HepG2 (cell line): ENCODE results near the gene C1orf115. TPM values are rescaled to one million over a fixed set of nuclear protein-coding genes. Genes with fewer than 3 reads are reported as not detected.

ENCODE experiments used
- AHR ChIP-seq: IDR thresholded peaks from 2 replicates; pipeline ENCODE4 v1.6.1; 2018; ENCODE audit warnings: missing genetic modification reagents, missing compliant biosample characterization
- AKAP8 ChIP-seq: sonication (generic); formaldehyde crosslinking; IDR thresholded peaks from 2 replicates; pipeline ENCODE4 v1.5.1; 2020; ENCODE audit warnings: mild to moderate bottlenecking, missing genetic modification reagents
- E2F1 ChIP-seq: sonication (generic); formaldehyde crosslinking; IDR thresholded peaks from 2 replicates; pipeline ENCODE4 v1.5.0; 2020; ENCODE audit warnings: missing genetic modification reagents
- FOXA3 ChIP-seq: IDR thresholded peaks from 2 replicates; pipeline ENCODE4 v1.6.1; 2016; ENCODE audit warnings: missing genetic modification reagents, missing compliant biosample characterization
- GMEB2 ChIP-seq: IDR thresholded peaks from 2 replicates; pipeline ENCODE4 v1.6.1; 2016; ENCODE audit warnings: missing biosample characterization, missing genetic modification reagents, low read depth
- HBP1 ChIP-seq: IDR thresholded peaks from 2 replicates; pipeline ENCODE4 v1.6.1; 2016; ENCODE audit warnings: low read depth, control low read depth
- JDP2 ChIP-seq: sonication (generic); formaldehyde crosslinking; IDR thresholded peaks from 2 replicates; pipeline ENCODE4 v1.8.1; 2022; ENCODE audit warnings: missing genetic modification reagents, borderline replicate concordance
- KMT2B ChIP-seq: IDR thresholded peaks from 2 replicates; pipeline ENCODE4 v1.6.1; 2016; ENCODE audit warnings: missing genetic modification reagents, missing compliant biosample characterization
- MAZ ChIP-seq, 2 experiments: sonication (generic) in 1 of 2; formaldehyde crosslinking in 1 of 2; IDR thresholded peaks; 2 replicates each; pipeline versions ENCODE4 v1.5.0 to v1.6.1; 2012 to 2020; ENCODE audit warnings: low read depth in 2 of 2, mild to moderate bottlenecking in 2 of 2, borderline replicate concordance in 1 of 2, improper control_type of control experiment in 1 of 2, low read length in 1 of 2, missing genetic modification reagents in 1 of 2, moderate library complexity in 1 of 2
- MTF1 ChIP-seq: sonication (generic); formaldehyde crosslinking; IDR thresholded peaks from 2 replicates; pipeline ENCODE4 v1.5.0; 2020; ENCODE audit warnings: missing genetic modification reagents
- MXI1 ChIP-seq: IDR thresholded peaks from 3 replicates; pipeline ENCODE4 v1.6.1; 2012; ENCODE audit warnings: low read depth, low read length, inconsistent platforms, borderline replicate concordance
- MYNN ChIP-seq: sonication (generic); formaldehyde crosslinking; IDR thresholded peaks from 2 replicates; pipeline ENCODE4 v1.4.0; 2020; ENCODE audit warnings: mild to moderate bottlenecking, low read depth, missing genetic modification reagents
- NFRKB ChIP-seq: fragments of 450-650 bp; IDR thresholded peaks from 2 replicates; pipeline ENCODE4 v1.6.1; 2017
- RARA ChIP-seq: IDR thresholded peaks from 2 replicates; pipeline ENCODE4 v1.6.1; 2016; ENCODE audit warnings: missing genetic modification reagents, missing compliant biosample characterization
- SNAPC2 ChIP-seq: sonication (generic); formaldehyde crosslinking; IDR thresholded peaks from 2 replicates; pipeline ENCODE4 v1.8.1; 2022; ENCODE audit warnings: mild to moderate bottlenecking, missing genetic modification reagents
- SOX6 ChIP-seq, 2 experiments: fragments of 450-650 bp in 1 of 2; sonication (generic) in 1 of 2; formaldehyde crosslinking in 1 of 2; IDR thresholded peaks; 2 replicates each; pipeline versions ENCODE4 v1.4.0 to v1.6.1; 2017 to 2020; ENCODE audit warnings: antibody characterized with exemption in 1 of 2, mild to moderate bottlenecking in 1 of 2, missing genetic modification reagents in 1 of 2
- SP1 ChIP-seq, 2 experiments: fragments of 450-650 bp in 1 of 2; sonication (generic) in 1 of 2; formaldehyde crosslinking in 1 of 2; IDR thresholded peaks; 2 replicates each; pipeline versions ENCODE4 v1.4.0 to v1.6.1; 2016 to 2020; ENCODE audit warnings: missing genetic modification reagents in 1 of 2
- SRSF9 ChIP-seq: fragments of 200-400 bp; formaldehyde crosslinking; IDR thresholded peaks from 2 replicates; pipeline ENCODE4 v1.6.1; 2018; ENCODE audit warnings: borderline replicate concordance, mild to moderate bottlenecking, low read depth, low read length; ENCODE audit not compliant: insufficient read depth, poor library complexity, severe bottlenecking
- SUZ12 ChIP-seq: fragments of 150-350 bp; IDR thresholded peaks from 2 replicates; pipeline ENCODE4 v1.6.1; 2014; ENCODE audit warnings: low read depth, low read length
- TCF7 ChIP-seq: sonication (generic); IDR thresholded peaks from 2 replicates; pipeline ENCODE4 v1.6.1; 2016; ENCODE audit warnings: antibody characterized with exemption, low read depth
- TSC22D2 ChIP-seq: sonication (generic); formaldehyde crosslinking; IDR thresholded peaks from 2 replicates; pipeline ENCODE4 v1.5.1; 2020; ENCODE audit warnings: missing genetic modification reagents, mild to moderate bottlenecking, borderline replicate concordance
- WIZ ChIP-seq: sonication (generic); formaldehyde crosslinking; IDR thresholded peaks from 2 replicates; pipeline ENCODE4 v1.5.1; 2020; ENCODE audit warnings: mild to moderate bottlenecking, missing genetic modification reagents
- ZNF501 ChIP-seq: sonication (generic); formaldehyde crosslinking; IDR thresholded peaks from 2 replicates; pipeline ENCODE4 v1.5.1; 2020; ENCODE audit warnings: mild to moderate bottlenecking, moderate library complexity, missing genetic modification reagents
- polyA plus RNA-seq, 8 experiments: library from polyadenylated mRNA; depleted of rRNA in 3 of 8; stranded (reverse) in 7 of 8; unstranded in 1 of 8; fragments of >200 nt; fragmentation: Illumina TruSeq in 4 of 8; extraction: Trizol in 4 of 8; gene quantifications; 2 replicates each; pipeline versions ENCODE4 v1.2.1 to v1.2.3, GENCODE V29; 2011 to 2016; ENCODE audit warnings: low read depth in 4 of 8, missing spikeins in 1 of 8, mixed read lengths in 1 of 8; ENCODE audit not compliant: insufficient read depth in 1 of 8
- total RNA-seq, 5 experiments: library from RNA; depleted of rRNA; stranded (reverse); fragments of >200 nt; fragmentation: Illumina TruSeq; extraction: Trizol; gene quantifications; 2 replicates each; pipeline ENCODE4 v1.2.3, GENCODE V29; 2016; ENCODE audit warnings: low read depth in 1 of 5
- TF ChIP-seq, protein P1 (sequence below): sonication (generic); formaldehyde crosslinking; IDR thresholded peaks from 2 replicates; pipeline ENCODE4 v1.4.0; 2020; ENCODE audit warnings: low read depth, mild to moderate bottlenecking, missing genetic modification reagents
- TF ChIP-seq, protein P2 (sequence below): sonication (generic); formaldehyde crosslinking; IDR thresholded peaks from 2 replicates; pipeline ENCODE4 v1.4.0; 2020; ENCODE audit warnings: mild to moderate bottlenecking, low read depth, missing genetic modification reagents

The C1orf115 gene
- total and polyA plus RNA-seq, 2 of the 13 experiments (the other 11 are each of a cell fraction or from before 2014, with no cell fraction given), result 25.2 to 85.9 TPM

DNA sequence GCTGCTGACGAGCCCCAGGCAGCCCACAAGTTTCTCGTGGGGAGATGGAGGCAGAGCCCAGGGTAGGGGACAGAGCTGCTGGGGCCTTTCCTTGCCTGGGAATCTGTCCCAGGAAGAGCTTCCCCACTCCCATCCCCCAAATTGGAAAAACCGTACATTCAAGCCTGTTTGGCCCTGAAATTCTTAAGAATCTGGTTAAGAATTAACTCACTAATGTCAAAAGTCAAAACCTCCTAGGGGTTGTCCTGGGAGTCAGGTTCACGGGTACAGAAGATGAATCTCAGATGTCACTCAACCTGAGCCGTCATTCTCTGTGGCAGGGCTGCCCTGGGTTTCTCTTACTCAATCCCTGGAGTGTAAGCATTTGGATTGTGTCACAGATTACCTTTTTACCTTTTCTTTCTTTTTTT is 8.4 kb downstream of the C1orf115 start (continued):
- no peak for TF ChIP-seq GMEB2 (CRISPR knock-in tag)
- no peak for TF ChIP-seq E2F1 (CRISPR knock-in tag)
- no peak for TF ChIP-seq JDP2 (CRISPR knock-in tag)
- TF ChIP-seq, protein P1, sequence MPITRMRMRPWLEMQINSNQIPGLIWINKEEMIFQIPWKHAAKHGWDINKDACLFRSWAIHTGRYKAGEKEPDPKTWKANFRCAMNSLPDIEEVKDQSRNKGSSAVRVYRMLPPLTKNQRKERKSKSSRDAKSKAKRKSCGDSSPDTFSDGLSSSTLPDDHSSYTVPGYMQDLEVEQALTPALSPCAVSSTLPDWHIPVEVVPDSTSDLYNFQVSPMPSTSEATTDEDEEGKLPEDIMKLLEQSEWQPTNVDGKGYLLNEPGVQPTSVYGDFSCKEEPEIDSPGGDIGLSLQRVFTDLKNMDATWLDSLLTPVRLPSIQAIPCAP, result no peak
- no peak for TF ChIP-seq ZNF501 (CRISPR knock-in tag)
- TF ChIP-seq NFRKB, result no peak
- no peak for TF ChIP-seq MXI1
- TF ChIP-seq TCF7, result no peak
- TF ChIP-seq TSC22D2, result no peak
- TF ChIP-seq AHR, result no peak
- TF ChIP-seq SP1 (IDR thresholded peaks at IDR 0.05), result no peak
- no peak for TF ChIP-seq SP1 (CRISPR knock-in tag; IDR thresholded peaks at IDR 0.05)
- TF ChIP-seq MTF1 (CRISPR knock-in tag), result no peak
- no peak for TF ChIP-seq WIZ
- no peak for TF ChIP-seq MYNN (CRISPR knock-in tag)
- TF ChIP-seq AKAP8 (CRISPR knock-in tag), result no peak
- TF ChIP-seq FOXA3 (CRISPR knock-in tag), result no peak
- TF ChIP-seq RARA (CRISPR knock-in tag), result peak; percentile 97
- no peak for TF ChIP-seq SNAPC2
- TF ChIP-seq, protein P2, sequence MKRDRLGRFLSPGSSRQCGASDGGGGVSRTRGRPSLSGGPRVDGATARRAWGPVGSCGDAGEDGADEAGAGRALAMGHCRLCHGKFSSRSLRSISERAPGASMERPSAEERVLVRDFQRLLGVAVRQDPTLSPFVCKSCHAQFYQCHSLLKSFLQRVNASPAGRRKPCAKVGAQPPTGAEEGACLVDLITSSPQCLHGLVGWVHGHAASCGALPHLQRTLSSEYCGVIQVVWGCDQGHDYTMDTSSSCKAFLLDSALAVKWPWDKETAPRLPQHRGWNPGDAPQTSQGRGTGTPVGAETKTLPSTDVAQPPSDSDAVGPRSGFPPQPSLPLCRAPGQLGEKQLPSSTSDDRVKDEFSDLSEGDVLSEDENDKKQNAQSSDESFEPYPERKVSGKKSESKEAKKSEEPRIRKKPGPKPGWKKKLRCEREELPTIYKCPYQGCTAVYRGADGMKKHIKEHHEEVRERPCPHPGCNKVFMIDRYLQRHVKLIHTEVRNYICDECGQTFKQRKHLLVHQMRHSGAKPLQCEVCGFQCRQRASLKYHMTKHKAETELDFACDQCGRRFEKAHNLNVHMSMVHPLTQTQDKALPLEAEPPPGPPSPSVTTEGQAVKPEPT (CRISPR knock-in tag), result no peak
- TF ChIP-seq SRSF9, result no peak
- TF ChIP-seq HBP1 (CRISPR knock-in tag), result no peak
- TF ChIP-seq SUZ12, result no peak
- TF ChIP-seq MAZ (IDR thresholded peaks at IDR 0.05; ENCODE audit: borderline replicate concordance, low read depth, low read length), result no peak
- no peak for TF ChIP-seq MAZ (CRISPR knock-in tag; IDR thresholded peaks at IDR 0.05; ENCODE audit: low read depth)
- TF ChIP-seq SOX6 (IDR thresholded peaks at IDR 0.05), result no peak
- peak; percentile 74 for TF ChIP-seq SOX6 (CRISPR knock-in tag; IDR thresholded peaks at IDR 0.05)
- no peak for TF ChIP-seq KMT2B
